ENCODE measurements around the gene ADAMTS16.

Gene ADAMTS16

GRCh38 chr5:5179597-5179996 lies 39.5 kb downstream of the ADAMTS16 start:
- DNase-seq (ENCODE audit: low read depth in 1 of 2, low spot score in 1 of 2) = no peak
- no peak for TF ChIP-seq JUND (IDR thresholded peaks at IDR 0.05; ENCODE audit: low read depth)
- in situ Hi-C loops (cut with HindIII; ENCODE audit: low pct_unique_long_range_greater_than_20kb, low sequenced_read_pairs) = no loop called here

GRCh38 chr5:5181650-5182324 lies 41.7 kb downstream of the ADAMTS16 start:
- TF ChIP-seq JUND (IDR thresholded peaks at IDR 0.05; ENCODE audit: low read depth) = no peak
- no peak for DNase-seq (ENCODE audit: low read depth in 1 of 2, low spot score in 1 of 2)
- in situ Hi-C loops (cut with HindIII; ENCODE audit: low pct_unique_long_range_greater_than_20kb, low sequenced_read_pairs) = no loop called here

DNA sequence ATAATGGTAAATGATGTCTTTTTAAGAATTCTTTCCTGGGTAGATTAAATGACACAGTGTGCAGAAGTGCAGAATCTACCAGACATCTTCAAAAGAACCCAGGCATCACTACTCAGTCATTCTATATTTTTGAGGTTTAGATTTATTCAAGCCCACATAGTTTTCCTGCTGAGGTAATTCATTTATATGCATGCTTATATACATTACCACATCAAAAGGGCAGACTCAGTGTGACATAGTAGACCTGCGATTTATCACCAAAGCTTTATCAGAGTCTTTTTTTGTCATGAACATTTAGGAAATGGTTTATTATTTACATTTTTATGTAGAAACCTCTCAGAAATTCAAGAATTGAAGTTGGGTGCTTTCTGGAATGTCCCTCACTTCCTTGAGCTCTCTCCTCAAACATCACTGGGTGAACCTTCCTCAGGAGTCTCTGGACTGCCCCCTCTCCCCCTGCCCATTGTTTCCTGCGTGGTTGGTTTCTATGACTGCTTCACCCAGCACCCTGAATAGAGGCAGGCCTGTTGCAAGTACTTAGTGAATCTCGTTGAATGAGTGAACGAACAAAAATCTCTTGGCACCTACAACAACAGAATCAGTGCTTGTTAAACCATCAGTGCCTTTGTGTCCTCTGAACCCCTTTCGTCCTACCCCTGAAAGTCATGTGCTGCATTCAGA lies 42.5 kb downstream of the ADAMTS16 start:
- DNase-seq (ENCODE audit: low read depth in 1 of 2, low spot score in 1 of 2) = no peak
- TF ChIP-seq JUND (IDR thresholded peaks at IDR 0.05; ENCODE audit: low read depth) = no peak
- in situ Hi-C loops (cut with HindIII; ENCODE audit: low pct_unique_long_range_greater_than_20kb, low sequenced_read_pairs) = no loop called here

GRCh38 chr5:5183189-5183699 lies 43.1 kb downstream of the ADAMTS16 start:
- no peak for DNase-seq (ENCODE audit: low read depth in 1 of 2, low spot score in 1 of 2)
- TF ChIP-seq JUND (IDR thresholded peaks at IDR 0.05; ENCODE audit: low read depth) = no peak
- in situ Hi-C loops (cut with HindIII; ENCODE audit: low pct_unique_long_range_greater_than_20kb, low sequenced_read_pairs) = no loop called here

- TF ChIP-seq JUND (IDR thresholded peaks at IDR 0.05; ENCODE audit: low read depth) = no peak
- DNase-seq (ENCODE audit: low read depth in 1 of 2, low spot score in 1 of 2) = no peak
- in situ Hi-C loops (cut with HindIII; ENCODE audit: low pct_unique_long_range_greater_than_20kb, low sequenced_read_pairs) = no loop called here
Measured at GRCh38 chr5:5183933-5184332, 43.8 kb downstream of the ADAMTS16 start.

- DNase-seq (ENCODE audit: low read depth in 1 of 2, low spot score in 1 of 2) = no peak
- in situ Hi-C loops (cut with HindIII; ENCODE audit: low pct_unique_long_range_greater_than_20kb, low sequenced_read_pairs) = no loop called here
- no peak for TF ChIP-seq JUND (IDR thresholded peaks at IDR 0.05; ENCODE audit: low read depth)
Measured at GRCh38 chr5:5188376-5189050, 48.4 kb downstream of the ADAMTS16 start.

- in situ Hi-C loops (cut with HindIII; ENCODE audit: low pct_unique_long_range_greater_than_20kb, low sequenced_read_pairs) = no loop called here
- no peak for DNase-seq (ENCODE audit: low read depth in 1 of 2, low spot score in 1 of 2)
- TF ChIP-seq JUND (IDR thresholded peaks at IDR 0.05; ENCODE audit: low read depth) = no peak
Measured at GRCh38 chr5:5189051-5189430, 48.9 kb downstream of the ADAMTS16 start.

GRCh38 chr5:5191906-5192305 lies 51.8 kb downstream of the ADAMTS16 start:
- DNase-seq (ENCODE audit: low read depth in 1 of 2, low spot score in 1 of 2) = no peak
- TF ChIP-seq JUND (IDR thresholded peaks at IDR 0.05; ENCODE audit: low read depth) = no peak
- in situ Hi-C loops (cut with HindIII; ENCODE audit: low pct_unique_long_range_greater_than_20kb, low sequenced_read_pairs) = no loop called here

GRCh38 chr5:5192681-5193080 lies 52.6 kb downstream of the ADAMTS16 start:
- no peak for TF ChIP-seq JUND (IDR thresholded peaks at IDR 0.05; ENCODE audit: low read depth)
- DNase-seq (ENCODE audit: low read depth in 1 of 2, low spot score in 1 of 2) = no peak
- in situ Hi-C loops (cut with HindIII; ENCODE audit: low pct_unique_long_range_greater_than_20kb, low sequenced_read_pairs) = no loop called here

GRCh38 chr5:5195128-5195918 lies 55.2 kb downstream of the ADAMTS16 start:
- DNase-seq (ENCODE audit: low read depth in 1 of 2, low spot score in 1 of 2) = no peak
- TF ChIP-seq JUND (IDR thresholded peaks at IDR 0.05; ENCODE audit: low read depth) = no peak
- in situ Hi-C loops (cut with HindIII; ENCODE audit: low pct_unique_long_range_greater_than_20kb, low sequenced_read_pairs) = no loop called here

DNA sequence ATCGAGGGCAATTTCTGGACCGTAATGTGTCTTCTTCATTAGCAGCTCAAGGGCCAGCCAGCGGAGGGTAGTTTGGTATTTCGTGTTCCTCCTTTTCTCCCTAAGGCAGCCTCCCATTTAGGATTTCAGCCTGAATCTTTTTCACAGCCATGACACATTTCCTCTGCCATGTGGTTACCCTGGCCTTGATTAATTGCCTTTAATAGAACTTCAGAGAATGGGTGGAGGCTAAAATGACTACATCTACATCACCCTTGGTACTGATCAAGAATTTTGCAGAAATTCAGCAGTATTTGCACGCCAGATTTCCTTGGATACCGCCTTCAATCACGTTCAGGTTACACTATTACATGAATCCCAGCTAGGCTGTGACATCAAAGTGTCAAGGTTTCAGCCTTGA lies 58.0 kb downstream of the ADAMTS16 start:
- DNase-seq (ENCODE audit: low read depth in 1 of 2, low spot score in 1 of 2) = no peak
- TF ChIP-seq JUND (IDR thresholded peaks at IDR 0.05; ENCODE audit: low read depth) = no peak
- in situ Hi-C loops (cut with HindIII; ENCODE audit: low pct_unique_long_range_greater_than_20kb, low sequenced_read_pairs) = no loop called here

GRCh38 chr5:5198815-5199214 lies 58.7 kb downstream of the ADAMTS16 start:
- TF ChIP-seq JUND (IDR thresholded peaks at IDR 0.05; ENCODE audit: low read depth) = no peak
- no peak for DNase-seq (ENCODE audit: low read depth in 1 of 2, low spot score in 1 of 2)
- in situ Hi-C loops (cut with HindIII; ENCODE audit: low pct_unique_long_range_greater_than_20kb, low sequenced_read_pairs) = no loop called here

All from T47D (cell line).